ENCODE measurements around the gene UBL4A.

The UBL4A gene

GRCh38 chrX:154460326-154460725 lies 26.1 kb downstream of the UBL4A start:
- no peak for DNase-seq

GRCh38 chrX:154459832-154460231 lies 26.6 kb downstream of the UBL4A start:
- no peak for DNase-seq

GRCh38 chrX:154458954-154459778 lies 27.2 kb downstream of the UBL4A start:
- DNase-seq: peak; percentile 12

- peak; percentile 60 for DNase-seq
Observed at GRCh38 chrX:154458116-154458953, 28.1 kb downstream of the UBL4A start, which contains the start of gene PLXNA3. PLXNA3 (plus strand) TSS chrX:154458281; CDS start chrX:154460184, 1,903 bp downstream.

- DNase-seq: peak; percentile 43
Observed at GRCh38 chrX:154457491-154458115, 28.8 kb downstream of the UBL4A start.

- no peak for DNase-seq
Observed at GRCh38 chrX:154452823-154453222, 33.6 kb downstream of the UBL4A start.

- DNase-seq: no peak
Observed at GRCh38 chrX:154450312-154450711, 36.1 kb downstream of the UBL4A start.

- no peak for DNase-seq
Observed at GRCh38 chrX:154449618-154450017, 36.8 kb downstream of the UBL4A start.

GRCh38 chrX:154448484-154448883 lies 37.9 kb downstream of the UBL4A start:
- DNase-seq: no peak

GRCh38 chrX:154446430-154446829 lies 40.0 kb downstream of the UBL4A start:
- no peak for DNase-seq

GRCh38 chrX:154445776-154446175 lies 40.6 kb downstream of the UBL4A start:
- DNase-seq: no peak

- no peak for DNase-seq
Observed at GRCh38 chrX:154444755-154445246, 41.6 kb downstream of the UBL4A start.

- peak; percentile 84 for DNase-seq
Observed at GRCh38 chrX:154443992-154444754, 42.2 kb downstream of the UBL4A start, which contains the start of gene FAM50A. FAM50A (plus strand) TSS chrX:154444141; CDS start chrX:154444236, 95 bp downstream.

- no peak for DNase-seq
Observed at GRCh38 chrX:154443479-154443910, 42.9 kb downstream of the UBL4A start.

GRCh38 chrX:154441984-154442707 lies 44.3 kb downstream of the UBL4A start:
- DNase-seq: no peak

- DNase-seq: no peak
Observed at GRCh38 chrX:154441564-154441963, 44.9 kb downstream of the UBL4A start.

- no peak for DNase-seq
Observed at GRCh38 chrX:154440623-154441357, 45.6 kb downstream of the UBL4A start.

GRCh38 chrX:154439841-154440240 lies 46.6 kb downstream of the UBL4A start:
- no peak for DNase-seq

GRCh38 chrX:154437971-154438893 lies 48.2 kb downstream of the UBL4A start:
- no peak for DNase-seq

Measured in suppressor macrophage treated with lipopolysaccharide for 4 hours (primary cell).